GM08714 (cell line): ENCODE data around the gene NHLRC3.
A peak's percentile ranks its signal among the peaks of the same experiment; 100 is the strongest.
"Not testable (repeated sequence)": the region's sequence is repeated elsewhere in the genome, so short reads cannot be mapped to it uniquely, and the experiment has no call there.

Experiments used
- H3K4me3 ChIP-seq: fragments of 200-500 bp; sonication (Bioruptor generic); 2 replicates; pipeline ENCODE4 v1.5.1; 2014; ENCODE audit warnings: mild to moderate bottlenecking, low read length, inconsistent platforms
- ZNF274 ChIP-seq: IDR thresholded peaks from 2 replicates; pipeline ENCODE4 v1.6.1; 2012; ENCODE audit warnings: mild to moderate bottlenecking, low read depth, low read length

Gene NHLRC3

GRCh38 chr13:39037880-39038568 is at the start of gene NHLRC3, which contains the start of gene PROSER1:
Gene NHLRC3, plus strand, starts transcription at chr13:39038456. Its CDS starts 184 bp downstream, at chr13:39038640.
Gene PROSER1, minus strand, starts transcription at chr13:39038089. Its CDS starts 847 bp downstream, at chr13:39037242.
- TF ChIP-seq ZNF274, result no peak
- peak within 1 kb of the TSS; percentile 71 for H3K4me3 ChIP-seq

GRCh38 chr13:38990693-38991092 is 47.6 kb upstream of the NHLRC3 start, which contains the start of gene STOML3:
Gene STOML3, minus strand, starts transcription at chr13:38990831. Its CDS starts 110 bp downstream, at chr13:38990721.
- no peak within 1 kb of the TSS for H3K4me3 ChIP-seq
- TF ChIP-seq ZNF274, result no peak

- H3K4me3 ChIP-seq, result no peak overlapping the region
- no peak for TF ChIP-seq ZNF274
These were observed 44.9 kb upstream of the NHLRC3 start for GRCh38 chr13:38993381-38993780.

DNA sequence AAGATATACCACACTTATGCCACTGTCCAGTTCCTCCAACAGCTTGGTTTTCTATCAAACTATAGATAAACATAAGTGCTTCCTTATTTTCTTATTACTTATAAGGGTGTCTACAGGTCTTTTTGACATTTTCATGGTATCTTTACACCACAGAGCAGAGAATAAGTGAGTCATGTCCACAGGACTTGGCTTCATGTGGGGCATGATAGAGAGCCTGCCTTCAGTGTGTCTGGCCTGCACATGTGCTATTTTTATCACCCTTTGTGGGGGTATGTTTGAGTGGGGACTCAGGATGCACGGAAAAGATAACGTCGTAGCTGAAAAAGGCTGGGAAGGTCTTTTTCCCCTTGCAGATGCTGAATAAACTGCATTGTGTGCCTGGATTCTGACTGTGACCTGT is 39.5 kb upstream of the NHLRC3 start:
- no peak for TF ChIP-seq ZNF274
- no peak overlapping the region for H3K4me3 ChIP-seq

DNA sequence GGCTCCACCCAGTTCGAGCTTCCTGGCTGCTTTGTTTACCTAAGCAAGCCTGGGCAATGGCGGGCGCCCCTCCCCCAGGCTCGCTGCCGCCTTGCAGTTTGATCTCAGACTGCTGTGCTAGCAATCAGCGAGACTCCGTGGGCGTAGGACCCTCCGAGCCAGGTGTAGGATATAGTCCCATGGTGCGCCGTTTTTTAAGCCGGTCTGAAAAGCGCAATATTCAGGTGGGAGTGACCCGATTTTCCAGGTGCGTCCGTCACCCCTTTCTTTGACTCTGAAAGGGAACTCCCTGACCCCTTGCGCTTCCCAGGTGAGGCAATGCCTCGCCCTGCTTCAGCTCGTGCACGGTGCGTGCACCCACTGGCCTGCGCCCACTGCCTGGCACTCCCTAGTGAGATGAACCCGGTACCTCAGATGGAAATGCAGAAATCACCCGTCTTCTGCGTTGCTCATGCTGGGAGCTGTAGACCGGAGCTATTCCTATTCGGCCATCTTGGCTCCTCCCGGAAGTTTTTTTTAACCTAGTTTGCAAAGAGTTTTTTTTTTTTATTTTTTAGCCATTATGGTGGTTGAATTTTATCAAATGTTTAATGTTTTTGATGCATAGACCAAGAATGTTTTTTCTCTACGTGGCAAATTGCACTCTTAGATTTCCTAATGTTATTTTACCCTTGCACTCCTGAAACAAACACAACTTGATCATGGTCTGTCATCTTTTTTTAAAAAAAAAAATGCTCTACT is 31.7 kb upstream of the NHLRC3 start:
- not testable (repeated sequence) for H3K4me3 ChIP-seq

DNA sequence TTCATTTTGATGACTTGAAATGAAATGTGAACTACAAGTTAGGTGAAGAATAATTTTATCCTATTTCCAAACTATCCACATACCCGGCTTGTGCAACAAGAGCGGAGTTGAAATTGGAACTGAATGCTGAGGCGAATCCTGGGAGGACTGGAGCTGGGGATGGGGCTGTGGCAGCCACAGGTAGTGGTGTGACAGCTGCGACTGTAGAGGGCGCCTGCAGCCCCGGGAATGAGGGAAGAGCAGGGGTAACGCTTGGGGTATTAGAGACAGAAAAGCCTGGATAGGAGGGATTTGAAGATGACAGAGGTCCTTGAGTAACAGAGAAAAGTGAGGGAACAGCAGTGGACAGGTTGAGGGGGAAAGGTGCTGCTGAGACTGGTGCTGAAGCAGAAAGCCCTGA is 25.6 kb upstream of the NHLRC3 start:
- no peak for TF ChIP-seq ZNF274
- no peak overlapping the region for H3K4me3 ChIP-seq

GRCh38 chr13:39013462-39013861 is 24.8 kb upstream of the NHLRC3 start:
- TF ChIP-seq ZNF274, result no peak
- no peak overlapping the region for H3K4me3 ChIP-seq

- H3K4me3 ChIP-seq, result no peak overlapping the region
- no peak for TF ChIP-seq ZNF274
These were observed 22.2 kb upstream of the NHLRC3 start for GRCh38 chr13:39016087-39016486.

DNA sequence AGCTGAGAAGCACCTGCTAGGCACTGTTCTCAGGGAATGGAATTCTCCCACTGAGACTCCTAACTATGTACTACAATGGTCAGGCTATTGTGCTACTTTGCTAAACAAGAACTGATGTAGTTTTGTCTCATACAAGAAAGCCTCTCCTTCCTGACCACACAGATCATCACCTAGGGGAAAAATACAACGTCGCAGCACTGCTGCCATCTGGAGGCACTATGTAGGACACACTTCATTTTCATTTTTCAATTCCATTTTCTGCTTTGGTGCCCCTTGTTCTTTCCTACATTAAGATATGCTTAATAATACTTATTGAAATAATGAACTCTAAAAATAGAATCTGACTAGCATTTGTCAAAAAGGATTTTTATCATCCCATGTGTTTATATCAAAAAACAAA is 21.5 kb upstream of the NHLRC3 start:
- no peak for TF ChIP-seq ZNF274
- H3K4me3 ChIP-seq, result no peak overlapping the region

- no peak for TF ChIP-seq ZNF274
- H3K4me3 ChIP-seq, result no peak overlapping the region
These were observed 17.3 kb upstream of the NHLRC3 start for GRCh38 chr13:39020853-39021462.

DNA sequence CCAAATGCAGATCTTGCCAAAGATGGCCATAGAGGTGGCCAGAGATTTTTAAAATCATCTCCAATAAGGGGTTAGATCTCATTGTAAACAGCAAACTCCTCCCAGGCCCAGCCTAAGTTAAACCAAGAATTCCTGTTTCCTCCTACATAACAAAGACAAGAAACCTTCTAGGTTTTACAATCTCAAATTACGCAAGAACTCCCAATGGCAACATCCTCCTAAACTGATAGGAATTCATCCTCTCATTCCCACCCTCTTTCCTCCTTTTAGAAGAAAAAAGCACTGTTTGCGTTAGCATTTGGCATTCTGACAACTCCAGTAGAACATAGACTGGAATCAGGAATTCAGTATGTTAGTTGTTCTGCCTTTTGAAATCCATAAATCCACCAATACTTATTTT is 14.9 kb upstream of the NHLRC3 start:
- TF ChIP-seq ZNF274, result no peak
- H3K4me3 ChIP-seq, result no peak overlapping the region

DNA sequence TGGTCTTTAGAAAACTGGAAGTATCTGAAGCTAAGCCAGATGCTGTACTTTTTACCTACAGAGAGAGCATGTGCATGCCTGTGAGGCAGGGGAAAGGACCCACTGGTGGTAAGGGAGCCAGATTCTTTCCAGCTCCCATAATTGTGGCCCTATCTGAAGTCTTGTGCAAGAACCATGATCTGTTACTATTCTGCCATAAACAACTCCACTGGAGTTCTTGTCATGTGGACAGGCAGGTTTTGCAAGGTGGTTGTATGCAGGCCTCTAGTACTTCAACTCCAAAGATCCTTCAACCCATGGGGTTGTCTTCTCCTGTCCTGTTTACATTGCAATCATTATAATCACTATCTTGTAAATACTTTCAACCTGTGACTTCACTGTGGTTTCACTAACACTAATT is 14.5 kb upstream of the NHLRC3 start:
- no peak for TF ChIP-seq ZNF274
- H3K4me3 ChIP-seq, result no peak overlapping the region

DNA sequence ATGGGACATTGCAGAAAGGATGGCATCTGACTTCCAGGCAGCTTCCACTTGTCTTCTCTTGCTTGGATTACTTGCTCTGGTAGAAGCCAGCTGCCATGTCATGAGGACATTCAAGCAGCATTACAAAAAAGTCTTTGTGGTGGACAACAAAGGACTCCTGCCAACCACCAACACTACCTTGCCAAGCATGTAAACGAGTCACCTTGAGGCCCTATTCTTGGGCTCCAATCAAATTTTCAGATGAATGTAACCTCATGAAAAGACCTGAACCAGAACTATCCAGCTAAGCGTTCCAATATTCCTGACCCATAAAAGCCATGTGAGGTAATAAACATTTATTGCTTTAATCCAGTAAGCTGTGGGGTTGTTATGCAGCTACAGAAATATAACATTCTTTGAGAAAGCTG is 12.8 kb upstream of the NHLRC3 start:
- no peak for TF ChIP-seq ZNF274
- no peak overlapping the region for H3K4me3 ChIP-seq

DNA sequence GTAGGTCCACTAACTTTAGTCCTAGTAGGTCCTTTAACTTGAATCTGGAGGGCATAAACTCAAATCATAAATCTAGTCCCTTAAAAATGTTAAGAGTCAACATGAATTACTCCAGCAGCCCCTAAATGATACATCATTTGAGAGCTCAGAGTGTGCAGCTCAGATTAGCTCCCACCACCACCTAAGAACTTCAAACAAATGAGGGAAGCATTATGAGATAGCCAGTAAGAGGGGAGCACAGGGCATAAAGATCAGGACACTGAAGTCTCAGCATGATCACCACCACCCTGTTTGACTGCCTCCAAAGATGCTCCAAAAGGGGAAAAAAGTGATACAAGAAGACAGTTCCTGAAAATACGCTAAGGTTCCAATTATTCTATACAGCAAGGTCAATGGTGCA is 6.1 kb upstream of the NHLRC3 start:
- TF ChIP-seq ZNF274, result no peak
- no peak overlapping the region for H3K4me3 ChIP-seq

GRCh38 chr13:39034085-39034484 is 4.2 kb upstream of the NHLRC3 start:
- no peak for TF ChIP-seq ZNF274
- H3K4me3 ChIP-seq, result peak overlapping the region; percentile 23; the same call in 1 of the 2 replicates

- no peak for TF ChIP-seq ZNF274
- peak overlapping the region; percentile 71 for H3K4me3 ChIP-seq
These were observed 3.1 kb upstream of the NHLRC3 start for GRCh38 chr13:39035204-39035603.
